ENCODE measurements around the gene MPP7.

Gene MPP7

GRCh38 chr10:28304032-28304571, 1.2 kb upstream of the MPP7 start:
- DNase-seq: no peak

- no peak for DNase-seq
These were observed 739 bp downstream of the MPP7 start for GRCh38 chr10:28302012-28302637.

DNA sequence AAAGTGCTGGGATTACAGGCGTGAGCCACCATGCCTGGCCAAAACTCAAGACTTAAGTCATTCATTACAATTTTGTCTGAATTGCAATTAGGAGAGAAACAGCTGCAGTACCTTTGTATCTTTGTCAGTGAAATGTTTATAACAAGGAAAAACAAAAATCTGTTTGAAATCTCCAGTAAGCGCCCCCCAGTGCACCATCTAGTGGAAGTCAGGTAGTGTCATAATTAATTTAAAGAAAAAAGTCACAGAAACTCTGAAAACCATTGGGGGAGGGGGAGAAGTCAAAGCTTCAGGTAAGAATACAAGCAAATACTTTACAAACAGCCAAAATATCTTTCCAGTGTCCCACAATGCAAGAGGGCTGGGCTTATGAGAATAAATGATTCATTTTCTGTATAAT, 2.8 kb downstream of the MPP7 start:
- peak; percentile 11 for DNase-seq

DNA sequence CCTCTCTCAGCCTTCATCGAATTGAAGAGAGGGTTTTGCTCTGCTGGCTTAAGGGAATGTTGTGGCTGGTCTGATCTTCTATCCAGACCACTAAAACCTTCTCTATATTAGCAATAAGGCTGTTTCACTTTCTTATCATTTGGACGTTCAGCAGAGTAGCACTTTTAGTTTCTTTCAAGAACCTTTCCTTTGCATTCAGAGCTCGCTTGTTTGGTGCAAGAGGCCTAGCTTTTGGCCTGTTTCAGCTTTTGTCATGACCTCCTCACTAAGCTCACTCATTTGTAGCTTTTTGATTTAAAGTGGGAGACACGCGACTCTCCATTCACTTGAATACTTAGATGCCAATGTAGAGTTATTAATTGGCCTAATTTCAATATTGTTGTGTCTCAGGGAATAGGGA, 3.9 kb downstream of the MPP7 start:
- DNase-seq: no peak

GRCh38 chr10:28296023-28296422, 6.8 kb downstream of the MPP7 start:
- DNase-seq: no peak

DNA sequence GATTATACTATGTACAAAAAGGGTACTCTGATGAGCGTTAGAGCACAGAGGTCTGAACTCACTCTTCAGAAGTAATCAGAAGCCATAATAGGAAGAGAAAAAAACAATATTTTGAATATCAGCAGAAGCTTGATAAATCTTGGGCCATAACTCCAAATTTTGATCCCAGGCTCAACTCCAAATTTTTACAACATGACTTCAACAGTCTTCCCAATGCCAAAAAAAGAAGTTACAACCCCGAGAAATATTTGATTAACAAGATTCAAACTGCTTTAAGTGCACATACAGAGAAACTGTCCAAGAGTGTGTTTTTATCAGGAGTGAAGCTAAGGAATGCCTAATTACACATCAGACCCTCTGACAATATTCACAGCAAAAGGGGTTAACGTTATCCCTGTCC, 7.5 kb downstream of the MPP7 start:
- no peak for DNase-seq

- DNase-seq: no peak
These were observed 8.1 kb downstream of the MPP7 start for GRCh38 chr10:28294809-28295208.

DNA sequence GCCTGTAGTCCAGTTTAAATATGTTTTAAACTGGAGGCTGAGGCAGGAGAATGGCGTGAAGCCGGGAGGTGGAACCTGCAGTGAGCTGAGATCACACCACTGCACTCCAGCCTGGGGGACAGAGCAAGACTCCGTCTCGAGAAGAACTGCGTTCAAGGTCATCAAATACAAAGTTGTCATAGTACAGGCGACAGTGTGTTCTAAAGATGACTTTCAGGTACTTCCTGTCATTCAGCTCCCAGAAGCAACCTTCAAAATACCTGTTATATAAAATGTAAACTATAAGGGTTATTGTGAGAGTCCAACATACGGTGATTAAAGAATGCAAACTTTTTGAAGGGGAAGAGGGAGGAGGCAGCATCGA, 8.7 kb downstream of the MPP7 start:
- no peak for DNase-seq

GRCh38 chr10:28293236-28294168, 9.4 kb downstream of the MPP7 start:
- DNase-seq: no peak

GRCh38 chr10:28291881-28292297, 11.0 kb downstream of the MPP7 start:
- peak; percentile 76 for DNase-seq

DNA sequence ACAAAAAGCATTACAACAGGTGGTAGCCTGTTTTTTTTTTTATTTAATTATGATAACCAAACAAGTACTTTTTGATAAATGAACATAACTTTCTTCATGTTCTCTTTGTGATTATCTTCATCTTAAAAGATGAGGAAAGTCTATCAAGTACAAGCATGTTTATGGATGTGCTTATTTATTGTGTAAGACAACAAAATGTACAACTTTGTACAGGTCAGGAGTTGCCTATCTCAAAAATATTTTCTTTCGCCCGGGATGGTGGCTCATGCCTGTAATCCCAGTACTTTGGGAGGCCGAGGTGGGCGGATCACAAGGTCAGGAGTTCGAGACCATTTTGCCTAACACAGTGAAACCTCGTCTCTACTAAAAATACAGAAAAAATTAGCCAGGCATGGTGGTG, 17.0 kb downstream of the MPP7 start:
- DNase-seq: no peak

DNA sequence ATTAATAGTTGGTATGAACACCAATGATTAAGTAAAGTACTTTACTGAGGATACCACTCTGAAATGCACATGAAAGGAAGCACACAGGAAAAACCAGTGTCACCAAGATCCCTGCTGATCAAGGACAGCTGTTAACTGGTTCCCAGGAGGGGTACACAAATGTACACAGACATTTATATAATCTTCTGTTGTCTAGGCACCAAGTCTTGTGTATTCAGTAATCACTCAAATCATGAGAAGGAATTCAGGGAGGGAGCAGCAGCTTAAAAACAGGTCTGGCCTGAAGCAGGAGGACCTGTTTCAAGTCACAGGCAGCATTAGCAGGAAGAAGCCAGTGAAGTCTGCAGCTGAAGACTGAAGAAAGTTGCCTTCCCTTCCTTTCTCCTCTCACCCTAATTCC, 18.7 kb downstream of the MPP7 start:
- DNase-seq: no peak

DNA sequence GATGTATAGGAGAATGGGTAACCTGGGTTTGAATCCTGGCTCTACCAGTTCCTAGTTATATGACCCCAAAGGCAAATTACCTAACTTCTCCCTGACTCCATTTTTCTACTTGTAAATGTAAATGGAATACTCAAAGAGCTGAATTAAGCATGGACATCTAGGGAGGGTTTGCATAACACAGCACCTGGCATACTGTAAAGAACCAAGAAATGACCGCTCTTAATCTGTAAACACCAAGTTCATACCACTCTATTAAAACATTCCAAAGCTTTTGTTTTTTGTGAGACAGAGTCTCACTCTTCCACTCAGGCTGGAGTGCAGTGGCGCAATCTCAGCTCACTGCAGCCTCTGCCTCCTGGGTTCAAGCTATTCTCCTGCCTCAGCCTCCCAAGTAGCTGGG, 19.6 kb downstream of the MPP7 start:
- DNase-seq: no peak

DNA sequence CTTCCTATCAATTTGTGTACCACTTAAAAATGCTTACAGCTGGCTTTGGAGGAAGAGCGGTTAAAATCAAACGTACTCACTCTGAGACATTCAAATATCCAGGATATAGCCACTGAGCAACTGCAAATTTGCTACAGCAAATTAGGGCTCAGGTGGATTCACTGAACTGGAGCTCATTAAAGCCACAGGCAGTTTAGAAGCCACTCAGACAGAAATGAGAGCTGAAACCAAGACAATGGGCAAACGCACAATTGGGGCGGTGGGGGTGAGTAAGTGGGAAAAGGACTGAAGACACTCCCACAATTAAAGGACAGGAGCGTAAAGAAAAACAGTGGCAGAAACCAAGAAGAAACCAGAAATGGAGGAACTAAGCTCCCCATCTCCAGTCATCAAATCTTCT, 20.5 kb downstream of the MPP7 start:
- DNase-seq: no peak

DNA sequence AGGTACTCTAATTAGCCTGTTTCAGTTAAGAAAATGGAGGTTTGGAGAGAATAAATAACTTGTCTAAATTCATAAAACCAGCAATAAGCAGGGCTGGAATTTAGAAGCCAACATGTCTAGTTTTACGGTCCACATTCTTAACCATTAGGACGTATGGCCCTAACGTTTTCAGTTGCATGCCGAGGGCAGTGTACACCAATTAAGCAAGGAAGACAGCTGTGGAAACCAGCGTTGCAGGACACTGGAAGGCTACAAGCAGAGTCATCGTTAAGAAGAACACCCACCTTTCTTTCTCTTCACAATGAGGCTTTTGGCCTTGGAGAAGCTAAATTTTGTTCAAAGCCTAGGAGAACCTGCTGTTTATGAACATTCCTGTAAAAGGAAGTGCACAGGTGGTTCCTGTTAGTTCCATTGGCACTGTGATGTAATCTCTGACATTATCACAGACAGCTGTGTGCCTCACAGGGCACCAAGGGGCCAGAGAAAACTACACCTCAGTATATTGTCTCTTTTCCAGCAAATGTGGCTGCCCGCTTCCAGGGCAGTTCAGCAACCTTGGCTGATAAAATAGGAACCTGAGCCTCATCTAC, 21.0 kb downstream of the MPP7 start:
- no peak for DNase-seq

DNA sequence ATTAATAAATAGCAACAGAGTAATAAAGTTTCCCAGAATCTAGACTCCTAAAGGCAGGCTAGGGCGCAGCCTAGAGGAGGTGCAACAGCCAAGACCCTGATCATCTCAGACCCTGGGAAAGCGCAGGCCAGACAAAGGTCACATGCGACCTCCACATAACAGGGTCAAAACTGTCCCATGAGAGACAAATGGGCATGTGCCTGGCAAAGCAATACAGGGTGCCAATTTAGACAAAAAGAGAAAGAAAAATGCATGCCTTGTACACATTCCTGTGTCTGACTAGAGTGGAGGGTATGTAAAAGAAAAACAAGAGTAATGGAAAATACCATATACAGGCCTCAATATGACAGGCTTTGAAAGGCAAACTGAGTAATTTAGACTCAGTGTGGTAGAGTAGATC, 22.2 kb downstream of the MPP7 start:
- no peak for DNase-seq

DNA sequence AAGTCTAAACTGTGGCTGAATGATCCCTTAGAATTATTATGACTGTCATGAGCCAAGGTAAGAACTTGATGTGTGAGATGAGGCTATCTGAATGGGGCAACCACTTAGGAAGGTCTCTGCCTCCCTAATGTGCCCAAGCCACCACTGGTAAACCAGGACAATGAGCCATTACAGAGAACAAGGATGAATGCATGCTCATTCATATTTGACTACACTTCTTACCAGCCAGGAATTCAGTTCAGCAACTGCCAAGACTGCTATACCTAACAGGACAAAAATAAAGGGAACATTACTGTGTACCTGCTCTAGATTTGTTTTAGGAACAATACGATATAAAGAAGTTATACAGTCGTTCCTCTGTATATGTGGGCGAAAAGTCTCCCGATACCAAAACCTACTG, 23.0 kb downstream of the MPP7 start:
- no peak for DNase-seq

DNA sequence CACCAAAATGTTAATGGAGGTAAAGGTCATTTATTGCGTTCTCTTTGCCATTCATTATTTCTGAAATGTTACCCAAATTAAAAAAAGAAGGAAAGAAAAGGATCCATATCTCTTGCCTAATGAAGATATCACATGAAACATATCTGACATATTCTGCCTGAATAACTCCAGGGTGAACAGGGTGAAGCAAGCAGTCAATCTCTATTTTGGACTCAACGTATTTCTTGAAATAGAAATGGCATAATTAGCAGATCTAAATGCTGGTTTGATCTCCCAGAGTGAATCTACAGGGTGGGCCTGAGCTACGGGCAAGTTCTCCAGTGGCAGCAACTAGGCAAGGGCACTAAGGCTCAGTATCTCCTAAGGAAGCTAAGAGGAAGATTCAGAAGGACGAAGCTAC, 24.0 kb downstream of the MPP7 start:
- DNase-seq: no peak

GRCh38 chr10:28276384-28276783, 26.5 kb downstream of the MPP7 start:
- DNase-seq: no peak

DNA sequence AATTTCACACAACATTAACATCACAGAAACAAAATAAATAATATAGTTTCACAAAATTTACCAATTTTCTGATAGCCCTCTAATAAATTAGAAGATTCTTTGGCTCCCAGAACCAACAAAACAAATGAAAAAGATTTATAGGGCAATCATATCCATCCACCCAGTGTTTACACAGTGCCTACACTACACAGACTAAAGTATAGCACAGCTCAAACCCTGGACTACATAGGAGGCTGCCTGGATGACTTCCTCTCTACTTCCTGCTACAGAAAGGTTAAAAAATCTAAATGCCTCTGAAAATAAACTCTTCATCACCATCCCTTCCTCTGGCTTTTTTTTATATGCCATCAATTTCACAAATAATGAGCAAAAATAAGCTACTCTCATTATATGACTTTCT, 28.4 kb downstream of the MPP7 start:
- no peak for DNase-seq

DNA sequence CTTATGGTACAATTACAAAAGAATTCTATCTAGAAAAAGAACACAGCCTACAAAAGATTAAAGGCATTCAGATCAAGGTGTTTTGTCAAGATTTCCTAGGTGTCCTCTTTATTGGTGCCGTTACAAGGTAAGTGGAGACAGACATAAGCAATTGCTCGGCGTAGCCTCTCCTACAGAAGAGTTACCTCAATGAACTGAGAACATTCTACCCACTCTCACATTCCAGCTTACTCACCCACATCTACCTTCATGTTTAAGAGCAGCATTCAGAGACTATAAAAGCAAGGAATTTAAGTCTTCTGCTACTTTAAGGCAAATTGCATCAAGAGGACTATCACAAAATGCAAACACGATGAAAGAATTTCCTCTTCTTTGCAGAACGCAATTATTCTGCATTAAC, 29.5 kb downstream of the MPP7 start:
- no peak for DNase-seq

DNA sequence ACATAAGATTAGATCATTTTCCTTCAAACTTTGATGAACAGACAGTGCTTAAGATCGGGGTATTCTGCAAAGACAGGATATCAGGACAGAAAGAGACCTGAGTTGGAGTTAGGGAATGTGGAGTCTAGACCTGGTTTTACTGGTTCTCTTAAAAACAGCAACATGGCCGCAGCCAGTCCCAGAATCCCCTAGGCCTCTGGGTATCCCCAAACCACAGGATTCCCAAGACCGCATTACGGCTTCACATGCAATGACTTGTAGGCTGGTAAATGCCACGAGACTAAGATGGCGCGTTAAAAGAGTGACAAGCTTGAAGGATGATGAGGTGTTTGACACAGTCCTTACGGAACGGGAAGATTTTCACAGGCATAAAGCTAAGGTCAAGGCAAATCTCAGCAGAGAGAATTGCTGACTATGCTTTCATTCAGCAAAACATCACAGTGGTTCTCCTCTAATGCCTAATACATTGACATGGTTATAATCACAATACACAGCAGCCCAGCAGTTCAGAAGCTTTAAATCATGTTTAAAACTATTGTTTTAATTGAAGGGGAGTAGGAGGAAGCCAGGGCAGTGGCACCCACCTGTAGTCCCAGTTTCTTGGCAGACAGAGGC, 32.9 kb downstream of the MPP7 start:
- no peak for DNase-seq

- DNase-seq: no peak
These were observed 36.2 kb downstream of the MPP7 start for GRCh38 chr10:28266449-28267224.
